ENCODE data around the gene KLF3. TPM values are rescaled to one million over a fixed set of nuclear protein-coding genes. Genes with fewer than 3 reads are reported as not detected.

KLF3 gene
- total RNA-seq, 1 experiment from 2014 or later: 16.8 TPM

DNA sequence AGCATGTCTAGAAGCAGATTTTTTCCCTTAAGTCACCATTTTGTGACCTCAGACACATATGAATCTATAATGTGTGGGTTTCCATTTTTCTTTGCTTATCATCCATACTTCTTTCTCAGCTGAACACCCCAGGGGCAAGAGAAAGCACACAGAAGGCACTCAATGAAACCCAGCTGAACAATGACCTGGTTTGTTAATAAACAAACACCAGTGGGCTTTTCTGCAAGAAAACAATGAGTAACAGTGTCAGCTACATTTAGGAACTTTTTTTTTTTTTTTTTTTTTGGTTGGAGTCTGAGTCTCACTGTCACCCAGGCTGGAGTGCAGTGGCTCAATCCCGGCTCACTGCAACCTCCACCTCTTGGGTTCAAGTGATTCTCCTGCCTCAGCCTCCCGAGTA, 40.7 kb upstream of the KLF3 start (continued):
- no peak for TF ChIP-seq ZNF532 (CRISPR knock-in tag; IDR thresholded peaks at IDR 0.05; ENCODE audit: borderline replicate concordance)
- TF ChIP-seq RELA (CRISPR knock-in tag; IDR thresholded peaks at IDR 0.05; ENCODE audit: borderline replicate concordance): no peak
- TF ChIP-seq CTCF (IDR thresholded peaks at IDR 0.05): no peak
- TF ChIP-seq TCF7 (CRISPR knock-in tag; IDR thresholded peaks at IDR 0.05; ENCODE audit: low read depth): no peak

GRCh38 chr4:38624311-38624710, 39.7 kb upstream of the KLF3 start:
- Mint-ChIP-seq H3K4me1 (peaks cover 4% of the 10 kb centered on the region), H3K36me3 (peaks cover 22% of the 10 kb centered on the region), H3K4me3 (no peak overlapping the region), H3K27ac (no peak overlapping the region), H3K9me3 (peaks cover 19% of the 10 kb centered on the region), H3K27me3 (ENCODE audit: low read depth) (no peaks in the 10 kb centered on the region)
- CTCF ChIA-PET: no interaction called here
- POLR2A ChIA-PET: no interaction called here
- DNase-seq (ENCODE audit: low spot score) (no peak), ATAC-seq (no peak)
- TF ChIP-seq, protein P1, sequence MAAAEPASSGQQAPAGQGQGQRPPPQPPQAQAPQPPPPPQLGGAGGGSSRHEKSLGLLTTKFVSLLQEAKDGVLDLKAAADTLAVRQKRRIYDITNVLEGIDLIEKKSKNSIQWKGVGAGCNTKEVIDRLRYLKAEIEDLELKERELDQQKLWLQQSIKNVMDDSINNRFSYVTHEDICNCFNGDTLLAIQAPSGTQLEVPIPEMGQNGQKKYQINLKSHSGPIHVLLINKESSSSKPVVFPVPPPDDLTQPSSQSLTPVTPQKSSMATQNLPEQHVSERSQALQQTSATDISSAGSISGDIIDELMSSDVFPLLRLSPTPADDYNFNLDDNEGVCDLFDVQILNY (CRISPR knock-in tag; IDR thresholded peaks at IDR 0.05): no peak
- TF ChIP-seq NFATC4 (CRISPR knock-in tag; IDR thresholded peaks at IDR 0.05) (no peak), RORB (CRISPR knock-in tag; IDR thresholded peaks at IDR 0.05) (no peak), AR (CRISPR knock-in tag; IDR thresholded peaks at IDR 0.05) (no peak), NFYB (CRISPR knock-in tag; conservative IDR thresholded peaks at IDR 0.05; ENCODE audit: low read depth) (no peak), ATF1 (CRISPR knock-in tag; IDR thresholded peaks at IDR 0.05) (no peak), JAZF1 (CRISPR knock-in tag; IDR thresholded peaks at IDR 0.05) (no peak), NR1H2 (CRISPR knock-in tag; IDR thresholded peaks at IDR 0.05) (no peak), MYBL2 (CRISPR knock-in tag; IDR thresholded peaks at IDR 0.05) (no peak), CBFB (CRISPR knock-in tag; IDR thresholded peaks at IDR 0.05; ENCODE audit: low read depth) (no peak), PREB (CRISPR knock-in tag; IDR thresholded peaks at IDR 0.05; ENCODE audit: borderline replicate concordance) (no peak)
- TF ChIP-seq, protein P2, sequence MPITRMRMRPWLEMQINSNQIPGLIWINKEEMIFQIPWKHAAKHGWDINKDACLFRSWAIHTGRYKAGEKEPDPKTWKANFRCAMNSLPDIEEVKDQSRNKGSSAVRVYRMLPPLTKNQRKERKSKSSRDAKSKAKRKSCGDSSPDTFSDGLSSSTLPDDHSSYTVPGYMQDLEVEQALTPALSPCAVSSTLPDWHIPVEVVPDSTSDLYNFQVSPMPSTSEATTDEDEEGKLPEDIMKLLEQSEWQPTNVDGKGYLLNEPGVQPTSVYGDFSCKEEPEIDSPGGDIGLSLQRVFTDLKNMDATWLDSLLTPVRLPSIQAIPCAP (CRISPR knock-in tag; IDR thresholded peaks at IDR 0.05): no peak

All from WTC11 (cell line).